Neural progenitor cell (in vitro differentiated cells): ENCODE data around the gene ATP6V0A4. TPM values are rescaled to one million over a fixed set of nuclear protein-coding genes. Genes with fewer than 3 reads are reported as not detected.
A peak's percentile ranks its signal among the peaks of the same experiment; 100 is the strongest.

Experiments
- DNase-seq: peaks from one replicate; pipeline ENCODE4 v3.0.0-alpha.2; 2016; ENCODE audit warnings: low spot score
- H2AFZ ChIP-seq: fragments of 200-600 bp; sonication (generic); replicated peaks from 2 replicates; pipeline ENCODE4 v1.6.1; 2016; ENCODE audit warnings: antibody characterized with exemption
- H3F3A ChIP-seq: fragments of 200-600 bp; sonication (generic); 2 replicates; pipeline ENCODE4 v1.6.1; 2016; ENCODE audit warnings: antibody characterized with exemption, low read depth
- H3K27ac ChIP-seq: fragments of 200-600 bp; sonication (generic); 2 replicates; pipeline ENCODE4 v1.5.1; 2016; ENCODE audit warnings: mild to moderate bottlenecking
- H3K27me3 ChIP-seq: fragments of 200-600 bp; sonication (generic); 2 replicates; pipeline ENCODE4 v1.6.1; 2016; ENCODE audit warnings: mild to moderate bottlenecking, moderate library complexity
- H3K36me3 ChIP-seq: fragments of 200-600 bp; sonication (generic); 2 replicates; pipeline ENCODE4 v1.5.1; 2016
- H3K4me1 ChIP-seq: fragments of 200-600 bp; sonication (generic); 2 replicates; pipeline ENCODE4 v1.6.1; 2016; ENCODE audit warnings: mixed run types
- H3K4me2 ChIP-seq: fragments of 200-600 bp; sonication (generic); 2 replicates; pipeline ENCODE4 v1.6.1; 2016
- H3K4me3 ChIP-seq: fragments of 200-600 bp; sonication (generic); 2 replicates; pipeline ENCODE4 v1.5.1; 2016
- H3K79me2 ChIP-seq: fragments of 200-600 bp; sonication (generic); 2 replicates; pipeline ENCODE4 v1.6.1; 2016; ENCODE audit warnings: low read depth
- H3K9ac ChIP-seq: fragments of 200-600 bp; sonication (generic); 2 replicates; pipeline ENCODE4 v1.6.1; 2016
- H3K9me3 ChIP-seq: fragments of 200-600 bp; sonication (generic); 2 replicates; pipeline ENCODE4 v1.5.1; 2016; ENCODE audit warnings: low read depth
- H4K20me1 ChIP-seq: fragments of 200-600 bp; sonication (generic); 2 replicates; pipeline ENCODE4 v1.6.1; 2016; ENCODE audit warnings: low read depth
- H3K27ac Mint-ChIP-seq: 3 replicates; pipeline ENCODE4 v1.8.0; 2021; ENCODE audit warnings: mixed read lengths
- H3K27me3 Mint-ChIP-seq: 2 replicates; pipeline ENCODE4 v1.8.0; 2022; ENCODE audit warnings: low read depth, mild to moderate bottlenecking, inconsistent platforms, moderate library complexity, mixed read lengths; ENCODE audit not compliant: insufficient read depth
- H3K36me3 Mint-ChIP-seq: 3 replicates; pipeline ENCODE4 v1.8.0; 2021; ENCODE audit warnings: mixed read lengths
- H3K4me1 Mint-ChIP-seq: 3 replicates; pipeline ENCODE4 v1.8.0; 2021; ENCODE audit warnings: mixed read lengths
- H3K4me3 Mint-ChIP-seq: 3 replicates; pipeline ENCODE4 v1.8.0; 2021; ENCODE audit warnings: mild to moderate bottlenecking, moderate library complexity, mixed read lengths
- H3K9me3 Mint-ChIP-seq: 3 replicates; pipeline ENCODE4 v1.8.0; 2020; ENCODE audit warnings: mixed read lengths
- EZH2 ChIP-seq: fragments of 200-600 bp; sonication (generic); IDR thresholded peaks from 2 replicates; pipeline ENCODE4 v1.6.1; 2017; ENCODE audit warnings: antibody characterized with exemption, mild to moderate bottlenecking, moderate library complexity
- EZH2phosphoT487 ChIP-seq: fragments of 200-600 bp; sonication (generic); IDR thresholded peaks from 2 replicates; pipeline ENCODE4 v1.6.1; 2017; ENCODE audit warnings: antibody characterized with exemption
- total RNA-seq: library from RNA; depleted of rRNA; stranded (reverse); fragments of >200 nt; gene quantifications from 2 replicates; pipeline ENCODE4 v1.2.3, GENCODE V29; 2015; ENCODE audit warnings: low replicate concordance
- TF ChIP-seq, protein P1 (sequence below): fragments of 200-600 bp; sonication (generic); IDR thresholded peaks from 2 replicates; pipeline ENCODE4 v1.5.1; 2017; ENCODE audit warnings: antibody characterized with exemption, mild to moderate bottlenecking

The ATP6V0A4 gene
- total RNA-seq, 1 donor from 2014 or later, result 0.36 TPM

DNA sequence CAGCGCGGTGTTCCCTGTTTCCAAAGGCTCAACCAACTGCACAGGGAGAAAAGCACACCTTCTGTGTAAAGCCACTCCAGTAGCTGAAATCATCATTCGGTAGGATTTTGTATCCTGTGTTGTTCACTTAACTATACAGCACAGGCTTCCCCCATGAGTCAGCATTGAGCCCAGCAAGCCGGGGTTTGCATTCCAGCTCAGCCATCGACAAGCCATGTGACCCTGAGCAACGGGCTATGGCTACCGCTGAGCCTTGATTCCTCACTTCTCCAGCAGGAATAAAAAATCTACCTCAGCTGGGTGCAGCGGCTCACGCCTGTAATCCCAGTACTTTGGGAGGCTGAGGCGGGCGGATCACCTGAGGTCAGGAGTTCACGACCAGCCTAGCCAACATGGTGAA lies 44.1 kb upstream of the ATP6V0A4 start:
- no peak overlapping the region for H3K9ac ChIP-seq
- no peaks in the 10 kb centered on the region for H3K4me1 Mint-ChIP-seq
- H2AFZ ChIP-seq, result no peak overlapping the region
- no peak overlapping the region for H3K4me2 ChIP-seq
- DNase-seq, result peak; percentile 31
- H3K4me3 Mint-ChIP-seq, result no peak overlapping the region
- H3F3A ChIP-seq, result no peaks in the 10 kb centered on the region
- TF ChIP-seq EZH2phosphoT487, result no peak
- TF ChIP-seq EZH2, result no peak
- TF ChIP-seq, protein P1, sequence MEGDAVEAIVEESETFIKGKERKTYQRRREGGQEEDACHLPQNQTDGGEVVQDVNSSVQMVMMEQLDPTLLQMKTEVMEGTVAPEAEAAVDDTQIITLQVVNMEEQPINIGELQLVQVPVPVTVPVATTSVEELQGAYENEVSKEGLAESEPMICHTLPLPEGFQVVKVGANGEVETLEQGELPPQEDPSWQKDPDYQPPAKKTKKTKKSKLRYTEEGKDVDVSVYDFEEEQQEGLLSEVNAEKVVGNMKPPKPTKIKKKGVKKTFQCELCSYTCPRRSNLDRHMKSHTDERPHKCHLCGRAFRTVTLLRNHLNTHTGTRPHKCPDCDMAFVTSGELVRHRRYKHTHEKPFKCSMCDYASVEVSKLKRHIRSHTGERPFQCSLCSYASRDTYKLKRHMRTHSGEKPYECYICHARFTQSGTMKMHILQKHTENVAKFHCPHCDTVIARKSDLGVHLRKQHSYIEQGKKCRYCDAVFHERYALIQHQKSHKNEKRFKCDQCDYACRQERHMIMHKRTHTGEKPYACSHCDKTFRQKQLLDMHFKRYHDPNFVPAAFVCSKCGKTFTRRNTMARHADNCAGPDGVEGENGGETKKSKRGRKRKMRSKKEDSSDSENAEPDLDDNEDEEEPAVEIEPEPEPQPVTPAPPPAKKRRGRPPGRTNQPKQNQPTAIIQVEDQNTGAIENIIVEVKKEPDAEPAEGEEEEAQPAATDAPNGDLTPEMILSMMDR, result no peak
- H3K27me3 ChIP-seq, result no peaks in the 10 kb centered on the region
- H4K20me1 ChIP-seq, result no peaks in the 10 kb centered on the region
- no peaks in the 10 kb centered on the region for H3K4me1 ChIP-seq
- H3K9me3 ChIP-seq, result no peaks in the 10 kb centered on the region
- H3K9me3 Mint-ChIP-seq, result no peaks in the 10 kb centered on the region
- no peaks in the 10 kb centered on the region for H3K27me3 Mint-ChIP-seq
- peaks cover 10% of the 10 kb centered on the region for H3K36me3 ChIP-seq
- H3K79me2 ChIP-seq, result no peaks in the 10 kb centered on the region
- H3K27ac ChIP-seq, result no peak overlapping the region
- H3K36me3 Mint-ChIP-seq, result peaks cover 38% of the 10 kb centered on the region
- no peak overlapping the region for H3K27ac Mint-ChIP-seq
- H3K4me3 ChIP-seq, result no peak overlapping the region

DNA sequence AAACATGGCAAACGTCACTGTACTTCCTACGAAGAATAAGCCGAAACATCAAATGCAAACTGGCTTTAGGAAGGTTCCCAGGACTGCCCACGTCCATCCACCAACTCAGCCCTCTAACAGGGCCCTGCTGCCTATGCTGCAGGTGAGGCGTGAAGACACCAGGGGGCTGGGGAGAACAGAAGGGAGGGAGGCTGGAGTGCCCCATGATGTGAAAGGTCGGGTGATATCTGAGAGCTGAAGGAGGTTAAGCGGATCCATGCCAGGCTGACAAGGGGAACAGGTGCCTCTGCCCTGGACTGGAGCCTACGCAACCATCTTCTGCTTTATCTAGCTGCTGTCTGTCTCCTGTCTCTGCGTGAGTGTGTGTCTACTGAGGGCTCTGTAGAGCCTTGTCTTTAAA lies 40.2 kb upstream of the ATP6V0A4 start:
- Histone ChIP-seq H3F3A (no peaks in the 10 kb centered on the region), H3K9ac (no peak overlapping the region), H3K36me3 (peaks cover 2% of the 10 kb centered on the region), H3K9me3 (no peaks in the 10 kb centered on the region), H3K4me2 (no peak overlapping the region), H3K4me1 (no peaks in the 10 kb centered on the region), H3K27me3 (no peaks in the 10 kb centered on the region), H4K20me1 (no peaks in the 10 kb centered on the region), H3K79me2 (no peaks in the 10 kb centered on the region), H3K4me3 (no peak overlapping the region), H2AFZ (no peak overlapping the region), H3K27ac (no peak overlapping the region)
- H3K36me3 Mint-ChIP-seq, result peaks cover 40% of the 10 kb centered on the region
- no peaks in the 10 kb centered on the region for H3K4me1 Mint-ChIP-seq
- H3K9me3 Mint-ChIP-seq, result no peaks in the 10 kb centered on the region
- DNase-seq, result no peak
- H3K27me3 Mint-ChIP-seq, result no peaks in the 10 kb centered on the region
- TF ChIP-seq EZH2phosphoT487, result no peak
- TF ChIP-seq, protein P1, result no peak
- TF ChIP-seq EZH2, result no peak
- no peak overlapping the region for H3K27ac Mint-ChIP-seq
- no peak overlapping the region for H3K4me3 Mint-ChIP-seq

DNA sequence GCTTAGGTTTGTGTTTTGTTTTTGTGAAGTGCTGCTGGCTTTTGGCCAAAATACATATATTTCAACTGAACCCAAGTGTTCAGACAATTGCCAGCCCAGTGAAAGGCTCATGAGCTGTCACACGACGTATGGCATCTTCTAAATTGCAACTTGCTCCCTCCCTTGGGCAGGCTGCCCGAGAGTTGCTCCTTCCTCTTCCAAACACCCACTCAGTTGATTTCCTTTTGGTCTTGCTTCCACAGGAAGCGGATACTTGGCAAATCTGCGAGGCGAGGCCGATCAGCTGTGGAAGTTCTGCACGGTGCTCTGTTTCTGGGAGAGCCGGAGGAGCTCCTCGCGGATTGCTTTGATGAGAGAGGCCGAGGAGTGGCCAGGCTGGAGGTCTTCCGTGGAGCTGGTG lies 39.6 kb upstream of the ATP6V0A4 start:
- Histone ChIP-seq H3K27ac (no peak overlapping the region), H3K4me1 (no peaks in the 10 kb centered on the region), H2AFZ (no peak overlapping the region), H3K9ac (no peak overlapping the region), H3K79me2 (no peaks in the 10 kb centered on the region), H3K27me3 (no peaks in the 10 kb centered on the region), H3K4me2 (no peak overlapping the region), H3F3A (no peaks in the 10 kb centered on the region), H3K4me3 (no peak overlapping the region), H4K20me1 (no peaks in the 10 kb centered on the region), H3K36me3 (no peaks in the 10 kb centered on the region), H3K9me3 (no peaks in the 10 kb centered on the region)
- H3K27me3 Mint-ChIP-seq, result no peaks in the 10 kb centered on the region
- H3K27ac Mint-ChIP-seq, result no peak overlapping the region
- no peak overlapping the region for H3K4me3 Mint-ChIP-seq
- no peaks in the 10 kb centered on the region for H3K9me3 Mint-ChIP-seq
- peaks cover 43% of the 10 kb centered on the region for H3K36me3 Mint-ChIP-seq
- H3K4me1 Mint-ChIP-seq, result no peaks in the 10 kb centered on the region
- no peak for DNase-seq
- no peak for TF ChIP-seq EZH2
- TF ChIP-seq, protein P1, result no peak
- no peak for TF ChIP-seq EZH2phosphoT487

- Mint-ChIP-seq H3K27me3 (no peaks in the 10 kb centered on the region), H3K9me3 (no peaks in the 10 kb centered on the region), H3K36me3 (peaks cover 37% of the 10 kb centered on the region), H3K27ac (no peak overlapping the region), H3K4me1 (no peaks in the 10 kb centered on the region), H3K4me3 (no peak overlapping the region)
- H4K20me1 ChIP-seq, result no peaks in the 10 kb centered on the region
- no peaks in the 10 kb centered on the region for H3K4me1 ChIP-seq
- no peaks in the 10 kb centered on the region for H3K79me2 ChIP-seq
- H2AFZ ChIP-seq, result no peak overlapping the region
- no peaks in the 10 kb centered on the region for H3K9me3 ChIP-seq
- no peaks in the 10 kb centered on the region for H3F3A ChIP-seq
- no peak overlapping the region for H3K27ac ChIP-seq
- H3K4me3 ChIP-seq, result no peak overlapping the region
- no peaks in the 10 kb centered on the region for H3K27me3 ChIP-seq
- no peak for DNase-seq
- TF ChIP-seq, protein P1, result no peak
- TF ChIP-seq EZH2 (no peak), EZH2phosphoT487 (no peak)
- H3K4me2 ChIP-seq, result no peak overlapping the region
- no peaks in the 10 kb centered on the region for H3K36me3 ChIP-seq
- no peak overlapping the region for H3K9ac ChIP-seq
Observed at GRCh38 chr7:138835087-138835486, 37.1 kb upstream of the ATP6V0A4 start.
